Hematopoietic multipotent progenitor cell treated with erythropoietin and hydrocortisone succinate and interleukin-3 and kit ligand, for 15 days (in vitro differentiated cells): ENCODE measurements around the gene MAP1LC3B.
A peak's percentile ranks its signal among the peaks of the same experiment; 100 is the strongest.
"Not testable (repeated sequence)": the region's sequence is repeated elsewhere in the genome, so short reads cannot be mapped to it uniquely, and the experiment has no call there.

Source experiments
- DNase-seq: peaks from one replicate; pipeline ENCODE4 v3.0.0-alpha.2; 2015; ENCODE audit warnings: low spot score

MAP1LC3B gene

GRCh38 chr16:87380881-87381280 lies 11.3 kb upstream of the MAP1LC3B start:
- no peak for DNase-seq

GRCh38 chr16:87382023-87382785 lies 9.9 kb upstream of the MAP1LC3B start:
- no peak for DNase-seq

- peak; percentile 84 for DNase-seq
Measured at GRCh38 chr16:87383505-87384161, 8.5 kb upstream of the MAP1LC3B start, which contains the start of gene FBXO31. TSS of gene FBXO31 (minus strand) at chr16:87383776. CDS start at chr16:87383744, 32 bp downstream.

GRCh38 chr16:87384162-87384874 lies 7.8 kb upstream of the MAP1LC3B start:
- no peak for DNase-seq

- not testable (repeated sequence) for DNase-seq
Measured at GRCh38 chr16:87384875-87385167, 7.3 kb upstream of the MAP1LC3B start.

- peak; percentile 98 for DNase-seq
Measured at GRCh38 chr16:87387942-87388817, 4.0 kb upstream of the MAP1LC3B start.

GRCh38 chr16:87388818-87389134 lies 3.4 kb upstream of the MAP1LC3B start:
- no peak for DNase-seq

GRCh38 chr16:87389245-87389644 lies 2.9 kb upstream of the MAP1LC3B start:
- no peak for DNase-seq

- not testable (repeated sequence) for DNase-seq
Measured at GRCh38 chr16:87389914-87390313, 2.2 kb upstream of the MAP1LC3B start.

- no peak for DNase-seq
Measured at GRCh38 chr16:87390641-87391323, 1.4 kb upstream of the MAP1LC3B start.

GRCh38 chr16:87391324-87391949 lies 699 bp upstream of the MAP1LC3B start:
- no peak for DNase-seq

GRCh38 chr16:87392821-87393679 lies 914 bp downstream of the MAP1LC3B start:
- DNase-seq = no peak

- no peak for DNase-seq
Measured at GRCh38 chr16:87393680-87394055, 1.5 kb downstream of the MAP1LC3B start.

GRCh38 chr16:87395181-87395842 lies 3.2 kb downstream of the MAP1LC3B start:
- DNase-seq = no peak

- no peak for DNase-seq
Measured at GRCh38 chr16:87404764-87405625, 12.9 kb downstream of the MAP1LC3B start.

GRCh38 chr16:87406495-87407088 lies 14.5 kb downstream of the MAP1LC3B start:
- DNase-seq = no peak

GRCh38 chr16:87407511-87408112 lies 15.5 kb downstream of the MAP1LC3B start:
- no peak for DNase-seq

GRCh38 chr16:87409153-87409552 lies 17.0 kb downstream of the MAP1LC3B start:
- no peak for DNase-seq
